DMS53 treated with DMSO at 0.1 percent for 48 hours (cell line): ENCODE results near the gene DNASE1L3.
"Not testable (repeated sequence)": the region's sequence is repeated elsewhere in the genome, so short reads cannot be mapped to it uniquely, and the experiment has no call there.

Experiments used
- DNase-seq: peaks from one replicate; lab custom pipeline; 2025; ENCODE audit not compliant: unreplicated experiment; lab: John Stamatoyannopoulos, UW

DNASE1L3 gene

DNA sequence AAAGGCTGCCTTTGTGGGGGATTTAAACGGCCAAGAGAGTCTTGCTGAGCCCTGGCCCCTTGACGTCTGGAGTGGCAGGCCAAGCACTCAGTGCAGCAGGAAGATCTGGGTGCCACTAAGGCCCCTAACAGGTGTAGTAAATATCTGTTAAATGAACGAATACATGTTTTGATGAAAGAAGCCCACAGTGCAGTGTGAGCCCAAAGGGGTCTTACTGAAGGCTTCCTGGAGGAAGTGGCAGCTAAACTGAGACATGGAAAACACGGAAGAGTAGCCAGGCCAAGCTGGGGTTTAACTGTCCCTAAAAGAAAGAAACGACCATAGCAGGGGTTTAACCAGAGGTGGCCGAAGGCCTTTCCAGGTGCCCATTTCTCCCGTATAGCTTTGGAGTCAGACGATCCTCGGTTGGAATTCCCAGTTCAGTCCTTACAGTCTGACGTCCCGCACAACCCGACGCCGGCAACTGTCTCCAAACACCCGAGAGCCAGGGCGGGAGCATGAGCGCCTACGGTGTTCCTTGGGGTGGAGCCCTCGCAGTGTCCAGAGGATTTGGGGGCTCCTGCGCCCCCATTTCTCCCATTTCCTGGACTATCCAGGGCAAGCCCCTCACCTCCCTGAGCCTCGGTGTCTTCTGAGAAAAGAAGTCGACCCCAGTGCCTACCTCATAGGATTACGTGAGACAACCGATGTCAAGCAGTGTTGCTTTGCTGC, 25.9 kb upstream of the DNASE1L3 start:
- DNase-seq, result no peak

DNA sequence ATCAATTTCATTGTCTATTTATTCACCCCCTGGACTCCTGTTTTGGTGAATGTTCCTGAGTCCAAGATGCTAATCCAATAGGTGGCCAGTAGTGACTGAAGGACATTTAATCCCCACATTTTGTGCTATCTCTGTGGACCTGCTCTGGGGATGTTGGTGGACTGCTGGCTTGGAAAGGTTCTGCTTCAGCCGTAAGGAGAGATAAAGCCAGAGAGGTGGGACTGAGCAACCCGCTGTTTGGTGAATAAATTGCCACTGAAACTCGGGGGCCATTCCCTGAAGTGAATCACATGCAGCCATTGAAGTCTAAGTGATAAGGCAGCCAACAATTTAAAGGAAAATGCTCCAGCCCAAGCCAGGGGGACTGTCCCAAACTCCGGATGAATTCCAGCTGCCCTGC, 25.2 kb upstream of the DNASE1L3 start:
- no peak for DNase-seq

DNA sequence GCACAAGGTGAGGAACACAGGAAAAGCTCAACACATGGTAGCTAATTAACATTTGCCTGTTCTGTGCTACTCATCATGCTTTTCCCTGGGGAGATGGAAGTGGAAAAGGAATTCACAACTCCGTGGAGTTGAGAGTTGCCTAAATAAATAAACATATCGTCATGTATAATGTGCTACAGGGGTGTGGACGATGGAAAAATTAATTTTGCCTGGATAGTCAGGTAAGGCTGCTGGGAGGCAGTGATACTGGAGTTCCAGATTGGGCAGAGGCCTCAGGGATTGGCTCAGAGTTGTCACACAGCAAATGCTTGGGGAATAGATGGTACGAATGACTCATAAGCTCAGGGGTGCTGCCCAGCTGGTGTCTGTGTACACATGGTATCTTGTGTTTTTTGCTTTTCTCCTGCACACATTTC, 23.8 kb upstream of the DNASE1L3 start:
- DNase-seq, result peak; percentile 9

- no peak for DNase-seq
These were observed 20.9 kb upstream of the DNASE1L3 start for GRCh38 chr3:58231666-58232065.

DNA sequence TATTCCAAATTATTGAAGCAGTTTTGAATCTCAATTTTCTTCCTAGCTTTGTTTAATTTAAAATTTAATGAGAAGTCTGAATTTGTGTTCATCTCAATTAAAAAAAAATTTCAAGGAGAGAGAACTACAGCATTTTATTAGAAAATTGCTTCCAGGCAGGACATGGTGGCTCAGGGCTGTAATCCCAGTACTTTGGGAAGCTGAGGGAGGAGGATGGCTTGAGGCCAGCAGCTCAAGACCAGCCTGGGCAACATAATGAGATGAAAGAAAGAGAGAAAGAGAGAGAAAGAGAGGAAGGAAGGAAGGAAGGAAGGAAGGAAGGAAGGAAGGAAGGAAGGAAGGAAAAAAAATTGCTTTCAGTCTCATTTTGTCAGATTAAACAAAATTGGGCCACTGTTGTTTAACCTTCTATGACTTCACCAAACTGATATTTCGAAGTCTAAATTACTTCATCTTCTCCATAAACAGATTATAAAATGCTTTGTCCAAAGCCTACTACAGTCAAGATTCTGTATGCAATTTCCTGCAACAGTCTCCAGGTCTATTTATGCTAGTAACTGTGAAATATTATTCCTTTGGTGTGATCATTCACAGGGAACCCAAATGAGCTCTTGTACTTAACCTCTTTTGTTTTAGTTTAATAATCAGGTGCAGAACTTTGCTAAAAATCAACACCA, 20.2 kb upstream of the DNASE1L3 start:
- DNase-seq, result no peak

DNA sequence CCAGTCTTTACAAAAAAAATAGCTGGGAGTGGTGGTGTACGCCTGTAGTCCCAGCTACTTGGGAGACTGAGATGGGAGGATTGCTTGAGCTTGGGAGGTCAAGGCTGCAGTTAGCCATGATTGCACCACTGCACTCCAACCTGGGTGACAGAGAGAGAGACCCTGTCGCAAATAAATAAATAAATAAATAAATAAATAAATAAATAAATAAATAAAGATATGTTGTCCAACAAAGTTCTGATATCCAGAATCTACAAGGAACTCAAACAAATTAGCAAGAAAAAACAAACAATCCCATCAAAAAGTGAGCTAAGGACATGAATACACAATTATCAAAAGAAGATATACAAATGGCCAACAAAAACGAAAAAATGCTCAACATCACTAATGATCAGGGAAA, 17.2 kb upstream of the DNASE1L3 start:
- not testable (repeated sequence) for DNase-seq

GRCh38 chr3:58223855-58224254, 13.1 kb upstream of the DNASE1L3 start:
- DNase-seq, result no peak

- no peak for DNase-seq
These were observed 11.5 kb upstream of the DNASE1L3 start for GRCh38 chr3:58222161-58222724.

DNA sequence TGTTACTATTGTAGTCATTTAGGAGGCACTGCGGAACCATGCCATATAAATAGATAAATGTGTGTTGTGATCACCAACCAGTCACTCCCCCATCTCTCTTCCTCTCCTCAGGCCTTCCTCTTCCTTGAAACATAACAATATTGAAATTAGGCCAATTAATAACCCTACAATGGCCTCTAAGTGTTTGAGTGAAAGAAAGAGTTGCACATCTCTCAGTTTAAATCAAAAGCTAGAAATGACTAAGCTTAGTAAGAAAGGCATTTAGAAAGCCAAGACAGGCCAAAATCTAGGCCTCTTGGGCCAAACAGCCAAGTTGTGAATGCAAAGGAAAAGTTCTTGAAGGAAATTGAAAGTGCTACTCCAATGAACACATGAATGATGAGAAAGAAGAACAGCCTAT, 8.1 kb upstream of the DNASE1L3 start:
- no peak for DNase-seq

- peak; percentile 19 for DNase-seq
These were observed 6.5 kb upstream of the DNASE1L3 start for GRCh38 chr3:58217209-58217811.

GRCh38 chr3:58216496-58217195, 5.9 kb upstream of the DNASE1L3 start:
- DNase-seq, result no peak

DNA sequence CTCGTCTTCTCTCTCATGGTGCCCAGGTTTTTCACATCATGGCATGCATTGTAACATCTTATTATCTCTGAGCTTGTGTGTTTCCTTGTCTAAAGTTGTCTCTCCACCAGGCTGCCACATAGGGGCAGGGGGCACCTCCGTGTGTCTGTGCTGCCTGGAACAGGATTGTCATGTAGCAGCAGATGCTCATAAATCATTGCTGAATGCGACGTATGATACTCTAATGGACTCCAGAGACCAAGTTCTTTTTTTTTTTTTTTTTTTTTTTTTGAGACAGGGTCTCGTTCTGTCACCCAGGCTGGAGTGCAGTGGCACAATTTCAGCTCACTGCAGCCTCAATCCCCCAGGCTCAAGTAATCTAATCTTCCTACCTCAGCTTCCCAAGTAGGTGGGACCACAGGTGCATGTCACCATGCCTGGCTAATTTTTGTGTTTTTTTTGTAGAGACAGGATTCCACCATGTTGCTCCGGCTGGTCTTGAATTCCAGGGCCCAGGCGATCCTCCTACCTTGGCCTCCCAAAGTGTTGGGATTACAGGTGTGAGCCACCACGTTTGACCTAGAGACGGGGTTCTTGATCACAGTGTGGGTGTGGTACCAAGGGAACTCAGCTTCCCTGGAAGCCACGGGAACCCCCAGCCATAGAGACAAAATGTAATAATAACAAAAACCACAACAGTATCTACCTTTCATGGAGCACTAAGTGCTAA, 4.7 kb upstream of the DNASE1L3 start:
- DNase-seq, result no peak

GRCh38 chr3:58214484-58215316, 3.9 kb upstream of the DNASE1L3 start:
- DNase-seq, result no peak

- DNase-seq, result no peak
These were observed 839 bp downstream of the DNASE1L3 start for GRCh38 chr3:58209933-58210332.

DNA sequence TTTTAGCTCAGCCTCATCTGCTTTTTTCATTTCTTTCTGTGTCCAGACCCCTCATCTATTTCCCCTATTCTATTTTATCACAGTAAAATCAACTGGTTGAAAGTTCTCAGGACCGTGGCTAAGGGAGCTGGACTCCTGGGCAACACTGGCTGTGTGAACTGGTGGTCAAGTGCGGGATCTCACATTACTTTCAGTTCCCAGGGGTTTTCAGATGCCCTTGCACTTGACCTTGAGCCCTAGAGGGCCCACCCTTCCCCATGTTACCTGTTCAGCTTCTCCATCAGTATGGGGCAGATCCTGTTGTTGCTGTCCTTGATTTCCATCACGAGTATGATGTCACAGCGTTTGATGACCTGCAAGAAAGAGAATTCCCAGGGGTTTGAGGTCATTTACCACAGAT, 2.8 kb downstream of the DNASE1L3 start:
- no peak for DNase-seq

DNA sequence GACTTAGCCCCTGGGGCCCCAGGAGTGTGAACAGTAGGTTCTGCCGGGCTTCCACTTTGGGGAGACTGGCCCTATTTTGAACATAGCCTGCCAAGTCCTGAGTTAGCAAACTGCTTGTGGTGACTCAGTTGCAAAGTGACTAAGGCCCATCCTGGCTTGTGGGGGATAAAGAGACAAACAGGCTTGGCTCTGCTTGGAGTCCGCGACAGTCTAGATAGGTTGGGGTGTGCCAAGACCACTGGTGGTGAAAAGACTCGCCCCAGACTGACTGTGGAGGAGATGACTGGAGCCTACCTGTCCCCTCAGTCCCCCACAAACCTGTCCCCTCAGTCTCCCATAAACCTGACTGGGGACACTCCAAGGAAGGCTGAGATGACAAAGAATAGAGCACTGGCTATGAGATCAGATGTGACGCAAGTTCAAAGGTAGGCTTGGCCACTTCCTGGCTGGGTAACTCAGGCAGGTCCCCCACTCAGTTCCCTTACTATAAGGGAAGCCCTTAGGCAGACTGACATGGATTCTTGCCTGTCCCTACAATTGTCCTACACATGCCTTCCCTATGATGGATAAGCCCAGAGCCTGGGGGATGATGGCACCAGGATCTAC, 4.3 kb downstream of the DNASE1L3 start:
- DNase-seq, result no peak

DNA sequence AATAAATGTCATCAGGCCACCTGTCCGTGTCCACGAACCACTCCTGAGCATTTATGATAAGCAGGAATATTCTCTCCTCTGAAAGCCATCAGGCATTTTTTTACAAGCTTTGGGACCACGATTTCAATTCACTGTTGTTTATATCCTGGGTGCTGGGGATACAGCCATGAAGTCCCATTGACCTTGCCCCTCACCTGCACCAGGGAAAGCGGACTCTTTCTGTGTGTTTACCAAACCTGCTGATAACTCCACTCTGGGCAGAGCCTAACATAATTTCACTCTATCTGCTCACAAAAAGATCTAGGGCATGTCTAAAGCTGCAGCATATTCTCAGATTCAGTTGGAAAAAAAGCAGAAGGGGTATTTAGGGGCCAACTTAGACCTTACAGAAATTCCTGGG, 4.8 kb downstream of the DNASE1L3 start:
- DNase-seq, result no peak

DNA sequence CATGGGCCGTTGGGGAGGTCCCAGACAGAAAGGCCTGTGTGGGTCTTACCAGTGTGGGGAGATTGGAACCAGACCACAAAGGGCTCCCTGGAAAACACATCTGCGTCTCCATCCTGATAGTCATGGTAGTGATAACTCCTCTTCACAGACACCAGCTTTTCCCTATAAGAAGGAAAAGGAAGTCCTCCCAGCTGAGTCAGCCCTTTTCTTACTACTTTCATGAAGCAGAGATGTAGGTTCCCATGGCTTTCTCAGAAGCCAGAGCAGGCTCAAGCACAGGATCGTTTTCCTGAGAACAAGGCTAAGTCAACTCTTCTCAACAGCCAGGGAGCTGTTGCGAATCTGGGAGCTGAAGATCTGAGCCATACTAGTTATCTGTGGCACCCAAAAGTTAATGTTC, 6.1 kb downstream of the DNASE1L3 start:
- DNase-seq, result no peak

GRCh38 chr3:58203541-58203940, 7.2 kb downstream of the DNASE1L3 start:
- no peak for DNase-seq
